ENCODE data around the gene CALD1.

The CALD1 gene

DNA sequence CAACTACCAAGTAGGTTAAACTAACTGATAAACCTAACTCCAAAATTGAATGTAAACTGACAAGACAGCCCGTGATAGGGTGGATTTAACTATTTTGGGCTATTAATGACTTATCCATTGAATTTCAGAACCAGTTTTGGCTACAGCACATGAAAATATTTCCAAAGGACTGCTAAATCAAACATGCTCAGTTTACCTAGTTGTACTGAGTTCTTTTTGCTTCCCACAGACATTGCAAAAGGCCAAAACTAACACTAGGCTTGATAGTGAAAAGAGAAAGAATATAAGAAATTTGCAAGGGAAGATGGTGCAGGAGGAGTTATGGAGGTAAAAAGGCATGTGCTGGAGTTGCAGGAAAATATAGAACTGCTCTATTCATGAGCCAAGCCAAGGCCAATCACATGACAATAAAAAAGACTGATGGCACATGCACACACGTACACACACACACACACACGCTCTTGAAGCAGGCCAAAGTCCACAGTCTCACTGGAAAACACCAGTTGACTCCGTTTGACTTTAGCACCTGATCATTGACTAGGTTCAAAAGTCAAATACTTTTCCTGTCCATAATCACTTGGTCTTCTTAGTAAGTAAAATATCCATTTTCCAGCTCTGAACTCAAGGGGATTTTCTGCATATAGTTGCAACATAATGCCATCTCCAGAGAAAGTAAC, 130.9 kb downstream of the CALD1 start:
- Histone ChIP-seq H3K4me3 (ENCODE audit: low read depth in 1 of 2, low read length in 2 of 2) (no peak overlapping the region), H3K9ac (ENCODE audit: low read depth in 1 of 2, low read length in 2 of 2) (no peak overlapping the region), H3K27ac (ENCODE audit: low read depth, low read length) (no peak overlapping the region), H3K9me3 (ENCODE audit: control insufficient read depth in 1 of 2, low read length in 2 of 2) (no peaks in the 10 kb centered on the region), H3K4me1 (ENCODE audit: control insufficient read depth in 1 of 2, insufficient read depth in 2 of 2, low read length in 2 of 2) (no peaks in the 10 kb centered on the region), H3K36me3 (ENCODE audit: control insufficient read depth in 1 of 2, insufficient read depth in 2 of 2, low read length in 2 of 2) (no peaks in the 10 kb centered on the region), H3K27me3 (ENCODE audit: control insufficient read depth in 1 of 2, insufficient read depth in 2 of 2, low read length in 2 of 2) (no peaks in the 10 kb centered on the region)

DNA sequence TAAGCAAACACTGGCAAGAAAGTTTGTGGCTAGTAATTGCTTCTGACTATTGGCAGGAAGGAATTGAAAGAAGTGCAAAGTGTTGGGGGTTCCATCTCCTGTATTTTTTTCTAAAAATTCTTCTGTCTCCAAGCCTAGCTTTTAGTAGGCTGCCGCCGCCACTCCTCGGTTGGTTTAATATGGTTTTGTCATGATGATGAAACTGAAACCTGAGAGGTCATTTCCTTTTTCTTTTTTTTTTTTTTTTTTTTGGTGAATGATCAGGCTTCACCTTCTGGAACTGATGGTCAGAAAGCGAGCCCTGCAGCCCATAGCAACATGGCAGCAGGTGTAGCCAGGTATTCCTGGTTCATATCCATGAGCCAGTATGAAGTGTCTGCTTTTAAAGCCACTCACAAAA, 131.5 kb downstream of the CALD1 start:
- Histone ChIP-seq H3K36me3 (ENCODE audit: control insufficient read depth in 1 of 2, insufficient read depth in 2 of 2, low read length in 2 of 2) (no peaks in the 10 kb centered on the region), H3K9ac (ENCODE audit: low read depth in 1 of 2, low read length in 2 of 2) (no peak overlapping the region), H3K4me3 (ENCODE audit: low read depth in 1 of 2, low read length in 2 of 2) (no peak overlapping the region), H3K27ac (ENCODE audit: low read depth, low read length) (no peak overlapping the region), H3K9me3 (ENCODE audit: control insufficient read depth in 1 of 2, low read length in 2 of 2) (no peaks in the 10 kb centered on the region), H3K27me3 (ENCODE audit: control insufficient read depth in 1 of 2, insufficient read depth in 2 of 2, low read length in 2 of 2) (no peaks in the 10 kb centered on the region), H3K4me1 (ENCODE audit: control insufficient read depth in 1 of 2, insufficient read depth in 2 of 2, low read length in 2 of 2) (no peaks in the 10 kb centered on the region)

DNA sequence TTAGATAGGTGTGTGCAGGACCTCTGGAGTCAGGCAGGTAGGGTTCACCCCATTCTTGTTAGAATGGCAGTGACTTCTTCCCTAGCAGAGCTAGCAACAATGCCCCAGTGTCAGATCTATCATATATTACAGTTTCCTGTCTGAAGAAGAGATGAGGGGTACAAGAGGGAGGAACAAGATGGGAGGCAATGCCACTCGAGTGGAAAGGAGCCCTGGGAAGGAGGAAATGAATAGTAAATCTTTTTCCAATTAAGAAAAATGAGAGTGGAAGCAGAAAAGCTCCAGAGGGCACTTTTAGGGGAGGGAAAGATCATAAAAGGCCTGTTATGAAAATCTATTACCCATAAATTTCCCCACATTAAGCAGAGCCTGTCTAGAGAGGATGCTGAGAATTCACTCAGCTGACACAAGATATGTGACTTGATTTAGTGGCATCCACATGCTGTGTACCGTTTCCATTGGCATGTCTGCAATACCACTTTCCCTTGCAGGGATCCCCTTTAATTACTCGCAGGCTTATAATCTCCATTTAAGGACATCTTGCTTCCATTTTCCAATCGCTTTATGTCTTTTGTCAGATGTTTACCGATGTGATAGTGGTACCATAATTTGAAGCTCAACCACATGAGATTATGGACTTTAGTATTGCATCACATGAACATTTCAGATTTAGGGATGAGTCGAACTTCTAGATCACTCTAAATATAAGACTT, 136.9 kb downstream of the CALD1 start:
- Histone ChIP-seq H3K36me3 (ENCODE audit: control insufficient read depth in 1 of 2, insufficient read depth in 2 of 2, low read length in 2 of 2) (no peaks in the 10 kb centered on the region), H3K4me3 (ENCODE audit: low read depth in 1 of 2, low read length in 2 of 2) (no peak overlapping the region), H3K4me1 (ENCODE audit: control insufficient read depth in 1 of 2, insufficient read depth in 2 of 2, low read length in 2 of 2) (no peaks in the 10 kb centered on the region), H3K27ac (ENCODE audit: low read depth, low read length) (no peak overlapping the region), H3K9me3 (ENCODE audit: control insufficient read depth in 1 of 2, low read length in 2 of 2) (no peaks in the 10 kb centered on the region), H3K27me3 (ENCODE audit: control insufficient read depth in 1 of 2, insufficient read depth in 2 of 2, low read length in 2 of 2) (no peaks in the 10 kb centered on the region), H3K9ac (ENCODE audit: low read depth in 1 of 2, low read length in 2 of 2) (no peak overlapping the region)

DNA sequence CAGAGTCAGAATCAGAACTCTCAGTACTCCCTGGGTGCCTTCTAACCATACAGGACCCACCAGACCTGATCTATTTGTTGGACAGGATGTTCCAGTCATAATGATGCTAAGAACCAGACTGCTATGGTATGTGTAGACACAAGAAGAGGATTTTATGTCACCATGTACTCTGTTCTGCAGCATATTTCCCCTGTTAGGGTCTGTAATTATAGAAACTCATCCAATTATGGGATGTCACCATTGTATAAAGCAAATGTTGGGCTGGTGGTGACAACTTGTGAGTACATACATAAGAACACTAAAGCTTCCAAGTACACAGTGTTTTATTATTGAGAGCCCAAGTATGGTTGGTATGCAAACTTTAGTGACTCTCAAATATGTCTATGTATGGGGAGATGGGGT, 139.8 kb downstream of the CALD1 start:
- H3K9ac ChIP-seq (ENCODE audit: low read depth in 1 of 2, low read length in 2 of 2): no peak overlapping the region
- no peaks in the 10 kb centered on the region for H3K9me3 ChIP-seq (ENCODE audit: control insufficient read depth in 1 of 2, low read length in 2 of 2)
- H3K27ac ChIP-seq (ENCODE audit: low read depth, low read length): no peak overlapping the region
- no peaks in the 10 kb centered on the region for H3K4me1 ChIP-seq (ENCODE audit: control insufficient read depth in 1 of 2, insufficient read depth in 2 of 2, low read length in 2 of 2)
- H3K27me3 ChIP-seq (ENCODE audit: control insufficient read depth in 1 of 2, insufficient read depth in 2 of 2, low read length in 2 of 2): no peaks in the 10 kb centered on the region
- H3K36me3 ChIP-seq (ENCODE audit: control insufficient read depth in 1 of 2, insufficient read depth in 2 of 2, low read length in 2 of 2): no peaks in the 10 kb centered on the region
- H3K4me3 ChIP-seq (ENCODE audit: low read depth in 1 of 2, low read length in 2 of 2): no peak overlapping the region

GRCh38 chr7:134920026-134920753, 140.8 kb downstream of the CALD1 start:
- Histone ChIP-seq H3K4me1 (ENCODE audit: control insufficient read depth in 1 of 2, insufficient read depth in 2 of 2, low read length in 2 of 2) (no peaks in the 10 kb centered on the region), H3K9ac (ENCODE audit: low read depth in 1 of 2, low read length in 2 of 2) (no peak overlapping the region), H3K27me3 (ENCODE audit: control insufficient read depth in 1 of 2, insufficient read depth in 2 of 2, low read length in 2 of 2) (no peaks in the 10 kb centered on the region), H3K4me3 (ENCODE audit: low read depth in 1 of 2, low read length in 2 of 2) (no peak overlapping the region), H3K27ac (ENCODE audit: low read depth, low read length) (no peak overlapping the region), H3K36me3 (ENCODE audit: control insufficient read depth in 1 of 2, insufficient read depth in 2 of 2, low read length in 2 of 2) (no peaks in the 10 kb centered on the region), H3K9me3 (ENCODE audit: control insufficient read depth in 1 of 2, low read length in 2 of 2) (no peaks in the 10 kb centered on the region)

GRCh38 chr7:134922720-134923704, 143.6 kb downstream of the CALD1 start:
- Histone ChIP-seq H3K9me3 (ENCODE audit: control insufficient read depth in 1 of 2, low read length in 2 of 2) (no peaks in the 10 kb centered on the region), H3K36me3 (ENCODE audit: control insufficient read depth in 1 of 2, insufficient read depth in 2 of 2, low read length in 2 of 2) (no peaks in the 10 kb centered on the region), H3K4me3 (ENCODE audit: low read depth in 1 of 2, low read length in 2 of 2) (no peak overlapping the region), H3K27me3 (ENCODE audit: control insufficient read depth in 1 of 2, insufficient read depth in 2 of 2, low read length in 2 of 2) (no peaks in the 10 kb centered on the region), H3K4me1 (ENCODE audit: control insufficient read depth in 1 of 2, insufficient read depth in 2 of 2, low read length in 2 of 2) (no peaks in the 10 kb centered on the region), H3K27ac (ENCODE audit: low read depth, low read length) (no peak overlapping the region), H3K9ac (ENCODE audit: low read depth in 1 of 2, low read length in 2 of 2) (no peak overlapping the region)

GRCh38 chr7:134925766-134926165, 146.3 kb downstream of the CALD1 start:
- H3K4me1 ChIP-seq (ENCODE audit: control insufficient read depth in 1 of 2, insufficient read depth in 2 of 2, low read length in 2 of 2): no peaks in the 10 kb centered on the region
- no peaks in the 10 kb centered on the region for H3K9me3 ChIP-seq (ENCODE audit: control insufficient read depth in 1 of 2, low read length in 2 of 2)
- H3K36me3 ChIP-seq (ENCODE audit: control insufficient read depth in 1 of 2, insufficient read depth in 2 of 2, low read length in 2 of 2): no peaks in the 10 kb centered on the region
- no peaks in the 10 kb centered on the region for H3K27me3 ChIP-seq (ENCODE audit: control insufficient read depth in 1 of 2, insufficient read depth in 2 of 2, low read length in 2 of 2)
- H3K9ac ChIP-seq (ENCODE audit: low read depth in 1 of 2, low read length in 2 of 2): no peak overlapping the region
- H3K4me3 ChIP-seq (ENCODE audit: low read depth in 1 of 2, low read length in 2 of 2): no peak overlapping the region
- H3K27ac ChIP-seq (ENCODE audit: low read depth, low read length): no peak overlapping the region

GRCh38 chr7:134926396-134926795, 147.0 kb downstream of the CALD1 start:
- no peak overlapping the region for H3K4me3 ChIP-seq (ENCODE audit: low read depth in 1 of 2, low read length in 2 of 2)
- H3K9ac ChIP-seq (ENCODE audit: low read depth in 1 of 2, low read length in 2 of 2): no peak overlapping the region
- no peaks in the 10 kb centered on the region for H3K9me3 ChIP-seq (ENCODE audit: control insufficient read depth in 1 of 2, low read length in 2 of 2)
- no peaks in the 10 kb centered on the region for H3K27me3 ChIP-seq (ENCODE audit: control insufficient read depth in 1 of 2, insufficient read depth in 2 of 2, low read length in 2 of 2)
- H3K36me3 ChIP-seq (ENCODE audit: control insufficient read depth in 1 of 2, insufficient read depth in 2 of 2, low read length in 2 of 2): no peaks in the 10 kb centered on the region
- no peaks in the 10 kb centered on the region for H3K4me1 ChIP-seq (ENCODE audit: control insufficient read depth in 1 of 2, insufficient read depth in 2 of 2, low read length in 2 of 2)
- no peak overlapping the region for H3K27ac ChIP-seq (ENCODE audit: low read depth, low read length)

DNA sequence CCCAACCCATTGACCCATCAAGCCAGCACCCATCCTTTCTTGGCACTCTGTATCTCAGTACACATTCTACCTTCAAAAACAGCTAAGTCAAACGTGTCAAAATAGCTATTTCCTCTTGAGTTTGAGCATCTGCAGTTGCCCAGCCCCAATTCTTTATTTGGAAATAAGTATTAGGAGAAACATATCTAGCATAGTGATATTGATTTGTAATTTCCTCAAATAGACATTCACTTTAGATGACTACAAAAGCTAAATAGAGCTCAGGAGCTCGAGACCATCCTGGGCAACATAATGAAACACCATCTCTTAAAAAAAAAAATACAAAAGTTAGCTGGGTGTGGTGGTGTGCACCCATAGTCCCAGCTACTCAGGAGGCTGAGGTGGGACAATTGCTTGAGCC, 147.6 kb downstream of the CALD1 start:
- Histone ChIP-seq H3K4me3 (ENCODE audit: low read depth in 1 of 2, low read length in 2 of 2) (no peak overlapping the region), H3K36me3 (ENCODE audit: control insufficient read depth in 1 of 2, insufficient read depth in 2 of 2, low read length in 2 of 2) (no peaks in the 10 kb centered on the region), H3K27ac (ENCODE audit: low read depth, low read length) (no peak overlapping the region), H3K9ac (ENCODE audit: low read depth in 1 of 2, low read length in 2 of 2) (no peak overlapping the region), H3K9me3 (ENCODE audit: control insufficient read depth in 1 of 2, low read length in 2 of 2) (no peaks in the 10 kb centered on the region), H3K4me1 (ENCODE audit: control insufficient read depth in 1 of 2, insufficient read depth in 2 of 2, low read length in 2 of 2) (no peaks in the 10 kb centered on the region), H3K27me3 (ENCODE audit: control insufficient read depth in 1 of 2, insufficient read depth in 2 of 2, low read length in 2 of 2) (no peaks in the 10 kb centered on the region)

All from duodenal mucosa (tissue), 2 donors.